Neural cell (in vitro differentiated cells): ENCODE results near the gene TAGLN2. TPM values are rescaled to one million over a fixed set of nuclear protein-coding genes. Genes with fewer than 3 reads are reported as not detected.

ENCODE experiments used
- H2AFZ ChIP-seq: fragments of 200-600, 300-800 bp; sonication (generic), shearing (Covaris generic); 2 replicates; pipeline ENCODE4 v1.6.0; 2014; ENCODE audit warnings: low read depth, mild to moderate bottlenecking, antibody characterized with exemption, low read length, moderate library complexity
- H3F3A ChIP-seq: fragments of 200-600 bp; shearing (Covaris generic); 2 replicates; pipeline ENCODE4 v1.6.1; 2016; ENCODE audit warnings: mild to moderate bottlenecking, moderate library complexity, mixed read lengths, antibody characterized with exemption, low read length; ENCODE audit not compliant: insufficient read depth, poor library complexity, severe bottlenecking
- H3K27ac ChIP-seq: fragments of 200-600, 300-800 bp; sonication (generic), shearing (Covaris generic); 2 replicates; pipeline ENCODE4 v1.5.1; 2014; ENCODE audit warnings: mild to moderate bottlenecking, low read length, moderate library complexity
- H3K27me3 ChIP-seq: fragments of 300-800, 200-600 bp; sonication (generic), shearing (Covaris generic); 2 replicates; pipeline ENCODE4 v1.6.0; 2014; ENCODE audit warnings: mild to moderate bottlenecking, low read depth, low read length, moderate library complexity; ENCODE audit not compliant: insufficient read depth
- H3K36me3 ChIP-seq: fragments of 300-800, 200-600 bp; sonication (generic), shearing (Covaris generic); 2 replicates; pipeline ENCODE4 v1.5.1; 2014; ENCODE audit warnings: mild to moderate bottlenecking, antibody characterized with exemption, low read length, moderate library complexity; ENCODE audit not compliant: insufficient read depth
- H3K4me2 ChIP-seq: fragments of 300-800, 200-600 bp; sonication (generic), shearing (Covaris generic); 2 replicates; pipeline ENCODE4 v1.6.0; 2014; ENCODE audit warnings: mild to moderate bottlenecking, low read length
- H3K4me3 ChIP-seq: fragments of 300-800, 200-600 bp; sonication (generic), shearing (Covaris generic); 2 replicates; pipeline ENCODE4 v1.5.1; 2014; ENCODE audit warnings: mild to moderate bottlenecking, low read length, moderate library complexity
- H3K79me2 ChIP-seq: fragments of 200-600 bp; shearing (Covaris generic); replicated peaks from 2 replicates; pipeline ENCODE4 v1.6.0; 2014; ENCODE audit warnings: mild to moderate bottlenecking, low read length, moderate library complexity; ENCODE audit not compliant: insufficient read depth
- H3K9ac ChIP-seq: fragments of 300-800, 200-600 bp; sonication (generic), shearing (Covaris generic); 2 replicates; pipeline ENCODE4 v1.6.1; 2016; ENCODE audit warnings: mild to moderate bottlenecking, low read length, mixed read lengths
- H3K9me2 ChIP-seq: fragments of 200-600 bp; shearing (Covaris generic); 2 replicates; pipeline ENCODE4 v1.6.1; 2016; ENCODE audit warnings: mild to moderate bottlenecking, low read length, mixed read lengths; ENCODE audit not compliant: insufficient read depth
- H3K9me3 ChIP-seq: fragments of 200-600, 300-800 bp; sonication (generic), shearing (Covaris generic); 2 replicates; pipeline ENCODE4 v1.6.1; 2016; ENCODE audit warnings: mild to moderate bottlenecking, mixed run types, low read length, moderate library complexity, mixed read lengths
- H4K20me1 ChIP-seq: fragments of 200-600 bp; shearing (Covaris generic); 2 replicates; pipeline ENCODE4 v1.6.1; 2016; ENCODE audit warnings: mild to moderate bottlenecking, mixed run types; ENCODE audit not compliant: insufficient read depth
- CTCF ChIP-seq: fragments of 450-650 bp; IDR thresholded peaks from 2 replicates; pipeline ENCODE4 v1.5.1; 2014; ENCODE audit warnings: antibody characterized with exemption, mild to moderate bottlenecking, moderate library complexity; ENCODE audit not compliant: poor library complexity, severe bottlenecking
- EP300 ChIP-seq: fragments of 450-650 bp; conservative IDR thresholded peaks from 2 replicates; pipeline ENCODE4 v1.6.1; 2014; ENCODE audit warnings: antibody characterized with exemption, mild to moderate bottlenecking, moderate library complexity; ENCODE audit not compliant: poor library complexity, severe bottlenecking
- EZH2 ChIP-seq: fragments of 200-600, 300-800 bp; shearing (Covaris generic), sonication (generic); IDR thresholded peaks from 2 replicates; pipeline ENCODE4 v1.6.1; 2014; ENCODE audit warnings: antibody characterized with exemption, low read length, borderline replicate concordance, mild to moderate bottlenecking; ENCODE audit not compliant: insufficient read depth, poor library complexity, severe bottlenecking
- MXI1 ChIP-seq: fragments of 450-650 bp; conservative IDR thresholded peaks from 2 replicates; pipeline ENCODE4 v1.6.1; 2014; ENCODE audit warnings: antibody characterized with exemption, mild to moderate bottlenecking; ENCODE audit not compliant: poor library complexity, severe bottlenecking
- POLR2AphosphoS5 ChIP-seq: IDR thresholded peaks from 2 replicates; pipeline ENCODE4 v1.6.1; 2012
- RAD21 ChIP-seq: fragments of 450-650 bp; conservative IDR thresholded peaks from 2 replicates; pipeline ENCODE4 v1.6.1; 2014; ENCODE audit warnings: antibody characterized with exemption, mild to moderate bottlenecking, moderate library complexity
- REST ChIP-seq: IDR thresholded peaks from 2 replicates; pipeline ENCODE4 v1.6.1; 2012; ENCODE audit warnings: borderline replicate concordance
- SMC3 ChIP-seq: fragments of 450-650 bp; conservative IDR thresholded peaks from 2 replicates; pipeline ENCODE4 v1.6.1; 2014; ENCODE audit warnings: antibody characterized with exemption, mild to moderate bottlenecking, moderate library complexity; ENCODE audit not compliant: poor library complexity
- polyA plus RNA-seq: library from polyadenylated mRNA; depleted of rRNA; stranded (reverse); fragments of >200 nt; gene quantifications from 2 replicates; pipeline ENCODE4 v1.2.3, GENCODE V29; 2014

Gene TAGLN2
- polyA plus RNA-seq, 1 donor from 2014 or later, result 0.52 TPM

- H3K9me3 ChIP-seq, result no peaks in the 10 kb centered on the region
- H2AFZ ChIP-seq, result no peak overlapping the region
- no peaks in the 10 kb centered on the region for H3K9me2 ChIP-seq
- TF ChIP-seq REST (no peak), SMC3 (no peak)
- H3K79me2 ChIP-seq, result no peaks in the 10 kb centered on the region
- H3K27me3 ChIP-seq, result no peaks in the 10 kb centered on the region
- H3K4me3 ChIP-seq, result no peak overlapping the region
- H3K4me2 ChIP-seq, result no peak overlapping the region
- no peak overlapping the region for H3K9ac ChIP-seq
- H3K27ac ChIP-seq, result no peak overlapping the region
- no peaks in the 10 kb centered on the region for H3F3A ChIP-seq
- H3K36me3 ChIP-seq, result no peaks in the 10 kb centered on the region
- H4K20me1 ChIP-seq, result no peaks in the 10 kb centered on the region
Observed at GRCh38 chr1:159937054-159937750, 11.9 kb upstream of the TAGLN2 start.

- Histone ChIP-seq H3K9ac (no peak overlapping the region), H3K27me3 (no peaks in the 10 kb centered on the region), H3K4me2 (no peak overlapping the region), H3K79me2 (no peaks in the 10 kb centered on the region), H4K20me1 (no peaks in the 10 kb centered on the region), H3K36me3 (no peaks in the 10 kb centered on the region), H3K4me3 (no peak overlapping the region), H2AFZ (no peak overlapping the region), H3K27ac (no peak overlapping the region), H3F3A (no peaks in the 10 kb centered on the region), H3K9me3 (no peaks in the 10 kb centered on the region), H3K9me2 (no peaks in the 10 kb centered on the region)
- TF ChIP-seq POLR2AphosphoS5 (no peak), CTCF (peak; percentile 93), REST (no peak), EZH2 (no peak), EP300 (no peak), SMC3 (peak; percentile 92), RAD21 (peak; percentile 87), MXI1 (no peak)
Observed at GRCh38 chr1:159936273-159936904, 11.1 kb upstream of the TAGLN2 start.
